ENCODE results near the gene SP140L. TPM values are rescaled to one million over a fixed set of nuclear protein-coding genes. Genes with fewer than 3 reads are reported as not detected.
"Not testable (repeated sequence)": the region's sequence is repeated elsewhere in the genome, so short reads cannot be mapped to it uniquely, and the experiment has no call there.

SP140L gene
- total RNA-seq, 1 experiment from 2014 or later, result 16.6 TPM

GRCh38 chr2:230400454-230400853 is 73.5 kb downstream of the SP140L start:
- no peak for TF ChIP-seq POLR2AphosphoS5 (IDR thresholded peaks at IDR 0.05; ENCODE audit: low read depth, low read length)
- TF ChIP-seq CTCF (IDR thresholded peaks at IDR 0.05), result no peak
- TF ChIP-seq REST (IDR thresholded peaks at IDR 0.05; ENCODE audit: insufficient read depth in 1 of 2, low read depth in 2 of 2, low read length in 1 of 2), result no peak
- TF ChIP-seq TCF7L2 (IDR thresholded peaks at IDR 0.05; ENCODE audit: low read depth, low read length), result no peak
- TF ChIP-seq SIN3A (IDR thresholded peaks at IDR 0.05; ENCODE audit: borderline replicate concordance, insufficient read depth, low read depth, low read length), result no peak
- ATAC-seq, result no peak
- Histone ChIP-seq H3K9me3 (ENCODE audit: control insufficient read depth, insufficient read depth, low read depth, low read length) (no peaks in the 10 kb centered on the region), H3K4me1 (ENCODE audit: control insufficient read depth, insufficient read depth, low read length) (no peaks in the 10 kb centered on the region), H3K4me3 (ENCODE audit: low read depth in 2 of 2, low read length in 2 of 2) (no peak overlapping the region), H3K36me3 (ENCODE audit: control insufficient read depth, insufficient read depth, low read length) (no peaks in the 10 kb centered on the region), H3K27me3 (ENCODE audit: control insufficient read depth, insufficient read depth, low read length) (no peaks in the 10 kb centered on the region), H3K27ac (ENCODE audit: low read length) (no peak overlapping the region)
- ChIA-PET POLR2A (no interaction called here), CTCF (no interaction called here)
- intact Hi-C loops (cut with micrococcal nuclease; ENCODE audit: unreplicated experiment) (no loop called here), in situ Hi-C loops (cut with HindIII; ENCODE audit: low pct_unique_long_range_greater_than_20kb, low sequenced_read_pairs) (no loop called here)
- BruUV-seq (replicated peaks), result no TSS peak
- no peak for DNase-seq (ENCODE audit: low read depth, low spot score)

GRCh38 chr2:230401026-230401425 is 74.0 kb downstream of the SP140L start:
- in situ Hi-C loops (cut with HindIII; ENCODE audit: low pct_unique_long_range_greater_than_20kb, low sequenced_read_pairs), result not testable (repeated sequence)

GRCh38 chr2:230403746-230404145 is 76.8 kb downstream of the SP140L start:
- Histone ChIP-seq H3K4me1 (ENCODE audit: control insufficient read depth, insufficient read depth, low read length) (no peaks in the 10 kb centered on the region), H3K27me3 (ENCODE audit: control insufficient read depth, insufficient read depth, low read length) (no peaks in the 10 kb centered on the region), H3K27ac (ENCODE audit: low read length) (no peak overlapping the region), H3K9me3 (ENCODE audit: control insufficient read depth, insufficient read depth, low read depth, low read length) (no peaks in the 10 kb centered on the region), H3K4me3 (ENCODE audit: low read depth in 2 of 2, low read length in 2 of 2) (no peak overlapping the region), H3K36me3 (ENCODE audit: control insufficient read depth, insufficient read depth, low read length) (no peaks in the 10 kb centered on the region)
- POLR2A ChIA-PET, result no interaction called here
- no peak for TF ChIP-seq TCF7L2 (IDR thresholded peaks at IDR 0.05; ENCODE audit: low read depth, low read length)
- TF ChIP-seq CTCF (IDR thresholded peaks at IDR 0.05), result no peak
- no peak for TF ChIP-seq POLR2AphosphoS5 (IDR thresholded peaks at IDR 0.05; ENCODE audit: low read depth, low read length)
- CTCF ChIA-PET, result no interaction called here
- in situ Hi-C loops (cut with HindIII; ENCODE audit: low pct_unique_long_range_greater_than_20kb, low sequenced_read_pairs) (no loop called here), intact Hi-C loops (cut with micrococcal nuclease; ENCODE audit: unreplicated experiment) (no loop called here)
- ATAC-seq (no peak), DNase-seq (ENCODE audit: low read depth, low spot score) (no peak)
- no TSS peak for BruUV-seq (replicated peaks)

More at GRCh38 chr2:230401026-230401425, 74.0 kb downstream of the SP140L start:
- H3K4me3 ChIP-seq (ENCODE audit: low read depth in 2 of 2, low read length in 2 of 2); intact Hi-C loops (cut with micrococcal nuclease; ENCODE audit: unreplicated experiment); H3K27ac ChIP-seq (ENCODE audit: low read length); ATAC-seq; CTCF ChIA-PET; DNase-seq (ENCODE audit: low read depth, low spot score); H3K4me1 ChIP-seq (ENCODE audit: control insufficient read depth, insufficient read depth, low read length); POLR2A ChIA-PET; H3K36me3 ChIP-seq (ENCODE audit: control insufficient read depth, insufficient read depth, low read length); H3K9me3 ChIP-seq (ENCODE audit: control insufficient read depth, insufficient read depth, low read depth, low read length); BruUV-seq (replicated peaks); H3K27me3 ChIP-seq (ENCODE audit: control insufficient read depth, insufficient read depth, low read length): not testable (repeated sequence)
